Measurements from ENCODE around the gene TREM2.
"Not testable (repeated sequence)": the region's sequence is repeated elsewhere in the genome, so short reads cannot be mapped to it uniquely, and the experiment has no call there.

The TREM2 gene

DNA sequence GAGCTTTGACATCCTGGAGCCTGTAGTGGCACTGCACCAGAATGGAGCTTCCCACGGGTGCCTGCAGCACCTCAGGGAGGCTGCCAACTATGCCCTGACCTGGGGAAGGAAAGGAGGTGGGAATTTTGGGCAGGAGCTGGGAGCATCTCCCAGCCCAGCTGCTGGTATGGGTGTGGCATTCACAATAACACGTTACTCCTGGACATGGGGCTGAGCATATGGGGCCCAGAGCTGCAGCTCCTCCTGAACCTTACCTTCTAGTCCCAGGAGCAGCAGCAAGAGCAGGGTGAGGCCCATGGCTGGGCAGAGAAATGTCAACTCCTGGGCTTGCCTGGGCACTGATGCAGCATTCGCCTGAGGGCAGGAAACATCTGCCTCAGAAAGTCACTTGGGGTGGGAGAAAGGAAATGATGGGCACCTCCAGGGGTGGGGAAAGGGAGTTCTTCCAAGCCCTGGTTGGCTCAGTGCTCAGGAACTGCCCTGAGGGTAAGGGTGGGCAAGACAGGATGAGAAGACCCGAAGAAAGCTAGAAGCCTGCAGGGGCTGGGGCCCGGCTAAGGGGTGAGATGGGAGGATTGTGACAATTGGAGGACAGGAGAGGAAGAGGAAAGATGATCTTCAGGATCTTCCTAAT, 8.8 kb downstream of the TREM2 start, which contains the start of gene TREML1:
Gene TREML1, minus strand, starts transcription at position 356 of the 634 bp plus-strand sequence. Its CDS starts 59 bp downstream, at position 297.
- DNase-seq: no peak

DNA sequence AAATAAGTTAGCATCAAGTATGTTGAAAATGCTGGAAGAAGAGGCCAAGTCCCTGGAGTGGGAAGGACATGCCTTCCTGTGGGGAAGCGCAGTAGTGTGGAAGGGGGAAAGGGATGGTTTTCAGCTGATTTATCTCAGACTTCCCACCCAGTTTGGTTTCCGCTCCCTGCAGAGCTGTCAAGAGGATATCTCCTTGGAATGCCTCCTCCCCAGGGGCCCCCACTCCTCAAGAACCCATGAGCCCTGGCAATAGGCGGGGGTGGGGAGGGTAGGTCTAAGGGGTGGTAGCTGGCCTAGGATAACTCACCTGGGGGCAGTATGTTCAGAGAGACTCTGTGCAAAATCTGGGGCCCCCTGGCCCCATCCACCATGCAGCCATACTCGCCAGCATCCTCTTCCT, 9.5 kb downstream of the TREM2 start:
- DNase-seq: no peak

DNA sequence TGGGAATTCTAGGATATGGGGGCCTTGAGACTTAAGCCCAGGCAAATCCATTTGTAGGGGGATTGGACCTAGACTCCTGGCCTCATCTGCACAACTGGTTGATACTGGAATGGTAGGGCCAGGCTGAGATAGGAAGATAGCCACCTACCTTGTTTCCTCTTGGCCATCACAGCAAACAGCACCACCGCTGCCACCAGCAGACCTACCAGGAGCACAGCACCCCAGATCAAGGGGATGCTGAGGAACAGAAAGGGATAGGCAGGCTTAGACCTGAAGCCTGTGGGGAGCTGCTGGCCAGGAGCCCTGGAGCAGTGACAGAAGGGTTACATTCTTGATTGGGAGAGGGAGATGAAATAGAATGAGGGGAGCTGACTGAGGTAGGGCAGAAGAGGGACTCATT, 12.2 kb downstream of the TREM2 start:
- DNase-seq: no peak

DNA sequence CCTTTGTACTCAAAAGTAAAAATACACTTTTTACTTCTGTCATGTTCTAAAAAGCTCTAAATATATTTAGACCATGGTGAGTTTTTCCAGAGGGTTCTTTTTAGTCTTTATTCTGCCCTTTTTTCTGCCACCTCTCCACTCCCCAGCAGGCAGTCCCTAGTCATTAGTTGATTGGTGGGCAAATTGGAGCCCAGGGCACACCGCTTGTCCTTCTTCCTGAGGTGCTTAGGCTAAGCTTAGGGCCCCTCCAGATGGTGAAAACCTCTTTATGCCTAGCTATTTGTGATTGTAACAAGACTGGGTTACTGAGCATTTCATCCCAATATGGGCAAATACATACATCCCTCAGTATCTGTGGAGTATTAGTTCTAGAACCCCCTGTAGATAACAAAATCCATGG, 15.0 kb downstream of the TREM2 start:
- no peak for DNase-seq

DNA sequence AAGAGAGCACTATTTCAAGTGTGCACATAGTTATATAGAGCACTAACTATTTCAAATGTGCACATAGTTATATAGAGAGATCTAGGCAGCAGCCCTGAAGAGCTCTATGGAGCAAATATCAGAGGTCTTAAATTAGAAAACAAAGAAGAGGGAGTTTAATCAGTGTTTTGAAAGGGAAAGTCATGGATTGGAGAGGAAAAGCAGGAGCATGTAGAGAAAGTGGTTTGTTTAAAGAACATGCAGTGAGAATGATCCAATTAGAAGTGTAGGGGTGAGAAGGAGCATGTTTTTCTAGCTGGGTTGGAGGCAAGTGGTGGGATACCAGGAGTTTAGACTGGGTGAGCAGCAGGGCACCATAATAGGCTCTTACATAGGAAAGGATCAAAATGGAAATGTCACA, 26.0 kb downstream of the TREM2 start:
- no peak for DNase-seq

DNA sequence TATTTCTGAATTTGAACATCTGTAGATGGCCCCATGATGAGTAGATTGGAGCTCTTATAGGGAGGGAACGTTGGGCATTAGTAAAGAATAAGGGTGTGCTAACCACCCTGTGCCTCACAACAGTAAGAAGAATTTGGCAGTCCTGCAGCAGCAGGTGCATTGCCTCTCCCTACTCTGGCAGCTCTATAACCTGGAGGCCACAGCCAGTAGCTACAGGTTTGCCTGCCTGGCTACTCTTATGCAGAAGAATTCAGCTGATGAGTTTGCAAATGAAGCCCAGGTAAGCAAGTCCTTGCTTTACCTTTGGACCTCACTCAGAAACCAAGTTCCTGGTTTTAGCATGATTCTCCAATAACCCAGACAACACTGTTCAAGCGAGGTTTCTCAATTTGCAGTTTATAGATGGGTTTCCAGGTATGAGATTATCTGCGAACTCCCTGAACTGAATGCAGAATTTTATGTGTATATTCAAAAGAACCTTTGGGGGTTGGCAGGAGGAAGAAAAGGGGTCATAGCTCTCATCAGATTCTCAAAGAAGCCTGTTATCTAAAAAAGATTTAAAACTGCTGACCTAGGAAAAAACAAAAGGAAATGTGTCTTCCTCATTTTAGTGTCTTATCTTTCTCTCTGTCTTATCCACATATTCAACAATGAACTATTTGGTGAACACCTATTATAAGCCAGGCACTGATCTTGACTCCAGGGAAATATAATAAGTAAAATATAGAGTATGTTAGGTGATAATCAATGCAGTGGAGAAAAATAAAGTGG, 27.7 kb downstream of the TREM2 start:
- no peak for DNase-seq

DNA sequence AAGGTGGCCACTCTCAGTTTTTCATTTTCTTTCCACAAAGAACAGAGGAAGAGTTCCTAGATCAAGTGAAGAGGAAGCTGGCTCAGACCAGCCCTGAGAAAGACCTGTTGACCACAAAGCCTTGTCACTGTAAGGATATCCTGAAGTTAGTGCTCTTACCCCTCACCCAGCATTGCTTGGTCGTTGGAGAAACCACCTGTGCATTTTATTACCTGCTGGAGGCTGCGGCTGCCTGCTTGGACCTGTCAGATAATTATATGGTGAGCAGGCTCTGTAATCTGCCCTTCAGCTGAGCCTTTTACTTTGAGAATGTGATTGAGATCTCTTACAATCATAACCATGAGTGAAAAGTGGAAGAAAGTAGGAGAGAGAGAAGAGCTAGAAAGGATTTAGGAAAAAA, 30.7 kb downstream of the TREM2 start:
- no peak for DNase-seq

DNA sequence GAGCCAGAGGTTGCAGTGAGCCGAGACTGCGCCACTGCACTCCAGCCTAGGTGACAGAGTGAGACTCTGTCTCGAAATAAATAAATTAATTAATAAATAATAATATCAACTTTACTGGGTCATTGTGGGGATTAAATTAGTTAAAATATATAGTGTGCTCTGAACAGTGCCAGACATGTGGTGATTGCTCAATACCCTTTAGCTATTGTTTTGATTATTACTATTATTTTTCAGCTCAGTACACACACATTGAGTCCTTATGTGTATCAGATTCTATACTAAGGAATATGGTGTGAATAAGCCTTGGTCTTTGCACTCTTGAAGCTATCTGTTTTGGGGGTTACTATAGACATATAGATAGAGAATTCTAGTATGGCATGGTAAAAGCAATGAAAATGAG, 37.6 kb downstream of the TREM2 start:
- DNase-seq: no peak

DNA sequence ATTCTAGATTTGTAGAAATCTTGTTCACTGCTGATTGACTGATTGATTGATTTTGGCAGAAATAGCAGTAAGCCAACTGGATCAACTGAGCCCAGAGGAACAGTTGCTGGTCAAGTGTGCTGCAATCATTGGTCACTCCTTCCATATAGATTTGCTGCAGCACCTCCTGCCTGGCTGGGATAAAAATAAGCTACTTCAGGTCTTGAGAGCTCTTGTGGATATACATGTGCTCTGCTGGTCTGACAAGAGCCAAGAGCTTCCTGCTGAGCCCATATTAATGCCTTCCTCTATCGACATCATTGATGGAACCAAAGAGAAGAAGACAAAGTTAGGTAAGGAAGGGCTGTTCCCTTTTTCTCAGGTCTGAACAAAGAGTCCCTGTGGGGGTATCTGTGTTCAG, 40.0 kb downstream of the TREM2 start:
- DNase-seq: no peak

DNA sequence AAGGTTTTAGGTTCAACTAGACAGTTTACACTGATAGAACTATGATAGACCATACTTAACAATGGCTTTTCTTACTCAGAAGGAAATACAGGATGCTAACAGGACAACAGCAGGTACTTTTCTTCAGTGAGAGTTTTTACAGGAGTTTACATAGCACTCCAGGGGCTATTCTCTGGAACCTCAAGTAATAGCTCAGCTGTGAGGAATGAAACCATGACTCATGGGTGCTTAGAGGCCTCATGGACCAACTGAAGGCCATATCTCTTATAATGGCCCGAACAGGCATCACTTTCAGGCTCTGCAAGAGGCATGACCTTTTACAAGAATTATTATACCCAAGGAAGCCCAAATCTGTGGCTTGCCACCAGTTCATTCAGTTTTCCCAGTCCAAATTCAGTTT, 40.5 kb downstream of the TREM2 start:
- no peak for DNase-seq

DNA sequence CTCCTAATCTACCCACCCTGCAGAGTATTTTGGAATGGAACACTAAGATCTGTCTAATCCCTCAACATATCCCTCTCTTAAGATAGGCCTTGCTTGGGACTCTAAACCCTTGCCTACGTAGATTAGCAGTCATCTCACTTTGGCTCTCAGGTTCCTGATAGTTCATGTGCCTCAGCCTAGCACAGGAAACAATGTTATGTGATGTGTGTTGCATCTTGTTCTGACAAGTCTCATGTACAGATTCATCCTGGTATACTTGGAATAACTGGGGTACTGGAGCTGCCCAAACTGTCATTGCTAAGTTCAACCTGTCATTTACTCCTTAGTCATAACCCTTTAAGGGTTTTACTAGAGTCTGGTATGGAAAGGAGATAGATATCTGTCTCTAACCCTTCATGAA, 42.9 kb downstream of the TREM2 start:
- DNase-seq: no peak

DNA sequence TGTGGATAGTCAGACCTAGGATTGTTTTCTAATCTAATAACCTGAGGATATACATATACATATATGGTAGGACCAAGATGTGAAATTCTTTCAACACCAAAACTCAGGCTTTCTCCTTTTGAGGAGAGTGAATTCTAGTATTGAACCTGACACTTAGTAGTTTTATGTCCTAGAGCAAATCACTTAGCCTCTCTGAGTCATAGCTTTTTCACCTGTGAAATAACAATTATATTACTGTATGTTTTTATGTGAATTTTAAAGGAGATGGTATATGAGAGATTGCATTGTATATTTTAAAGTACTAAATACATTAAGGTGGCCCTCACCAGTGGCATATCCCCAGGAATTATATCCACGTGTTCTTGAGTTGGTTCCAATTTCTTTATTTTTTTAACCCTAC, 43.4 kb downstream of the TREM2 start:
- no peak for DNase-seq

DNA sequence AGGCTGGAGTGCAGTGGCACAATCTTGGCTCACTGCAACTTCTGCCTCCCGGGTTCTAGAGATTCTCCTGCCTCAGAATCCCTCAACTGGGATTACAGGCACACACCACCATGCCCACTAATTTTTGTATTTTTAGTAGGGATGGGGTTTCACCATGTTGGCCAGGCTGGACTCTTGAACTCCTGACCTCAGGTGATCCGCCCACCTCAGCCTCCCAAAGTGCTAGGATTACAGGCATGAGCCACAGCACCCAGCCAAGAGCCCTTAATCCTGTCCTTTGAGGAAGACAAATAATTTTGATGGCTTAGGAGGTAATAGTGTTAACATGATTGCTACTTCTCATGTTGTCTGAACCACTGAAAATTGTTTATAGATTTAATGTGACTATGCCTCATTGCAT, 47.9 kb downstream of the TREM2 start:
- DNase-seq: not testable (repeated sequence)

DNA sequence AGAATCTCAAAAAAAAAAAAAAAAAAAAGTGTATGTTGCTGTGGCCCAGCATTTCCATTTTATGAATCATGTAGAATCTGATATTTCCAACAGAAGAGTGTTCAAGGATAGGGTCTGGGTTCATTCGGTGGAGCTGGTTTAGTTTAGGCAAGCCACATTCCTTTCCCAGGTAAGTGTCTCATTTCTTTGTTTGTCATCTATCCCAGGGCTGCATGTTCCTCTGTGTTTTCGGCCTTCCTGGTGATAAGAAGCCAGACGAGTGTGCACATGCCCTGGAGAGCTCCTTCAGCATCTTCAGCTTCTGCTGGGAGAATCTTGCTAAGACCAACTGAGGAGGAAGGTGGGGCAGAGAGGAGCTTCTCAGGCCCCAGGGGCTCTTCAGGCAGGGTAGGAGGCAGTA, 51.9 kb downstream of the TREM2 start:
- no peak for DNase-seq

All from activated CD4-positive, alpha-beta T cell treated with anti-CD3 and anti-CD28 coated beads for 48 hours (primary cell).